Progenitor cell of endocrine pancreas (in vitro differentiated cells): ENCODE data around the gene FOXC2. TPM values are rescaled to one million over a fixed set of nuclear protein-coding genes. Genes with fewer than 3 reads are reported as not detected.

Source experiments
- DNase-seq: peaks from one replicate; pipeline ENCODE4 v3.0.0; 2021; ENCODE audit warnings: low spot score; ENCODE audit not compliant: unreplicated experiment
- H3K27ac Mint-ChIP-seq: 2 replicates; pipeline ENCODE4 v1.8.0; 2021; ENCODE audit warnings: mild to moderate bottlenecking, moderate library complexity, mixed read lengths
- H3K27me3 Mint-ChIP-seq: 2 replicates; pipeline ENCODE4 v1.8.0; 2021; ENCODE audit warnings: mixed read lengths
- H3K36me3 Mint-ChIP-seq: 2 replicates; pipeline ENCODE4 v1.8.0; 2022; ENCODE audit warnings: mixed read lengths; ENCODE audit not compliant: insufficient read depth
- H3K4me1 Mint-ChIP-seq: 2 replicates; pipeline ENCODE4 v1.8.0; 2021; ENCODE audit warnings: low read depth, mixed read lengths
- H3K4me3 Mint-ChIP-seq: 2 replicates; pipeline ENCODE4 v1.8.0; 2021; ENCODE audit warnings: low read depth, mild to moderate bottlenecking, moderate library complexity, mixed read lengths
- H3K9me3 Mint-ChIP-seq: 2 replicates; pipeline ENCODE4 v1.8.0; 2021; ENCODE audit warnings: low read depth, mixed read lengths
- CTCF ChIP-seq: fragments of 200-600 bp; sonication (generic); IDR thresholded peaks from one replicate; pipeline ENCODE4 v1.5.0; 2021; ENCODE audit warnings: antibody characterized with exemption, mild to moderate bottlenecking; ENCODE audit not compliant: unreplicated experiment
- total RNA-seq: library from RNA; stranded (reverse); gene quantifications from 2 replicates; pipeline ENCODE4 v1.2.1, GENCODE V29; 2021

FOXC2 gene
- total RNA-seq, 1 donor from 2014 or later = not detected

GRCh38 chr16:86569701-86570447 is 3.2 kb downstream of the FOXC2 start:
- Mint-ChIP-seq H3K4me1 (no peaks in the 10 kb centered on the region), H3K4me3 (no peak overlapping the region), H3K36me3 (no peaks in the 10 kb centered on the region), H3K27me3 (peaks cover 83% of the 10 kb centered on the region), H3K27ac (no peak overlapping the region), H3K9me3 (no peaks in the 10 kb centered on the region)
- TF ChIP-seq CTCF = no peak
- no peak for DNase-seq

GRCh38 chr16:86570558-86571529 is 4.2 kb downstream of the FOXC2 start:
- H3K27me3 Mint-ChIP-seq = peaks cover 83% of the 10 kb centered on the region
- no peak for TF ChIP-seq CTCF
- no peak overlapping the region for H3K27ac Mint-ChIP-seq
- H3K36me3 Mint-ChIP-seq = no peaks in the 10 kb centered on the region
- H3K9me3 Mint-ChIP-seq = no peaks in the 10 kb centered on the region
- no peaks in the 10 kb centered on the region for H3K4me1 Mint-ChIP-seq
- H3K4me3 Mint-ChIP-seq = no peak overlapping the region
- DNase-seq = no peak

GRCh38 chr16:86571530-86571915 is 4.9 kb downstream of the FOXC2 start:
- peaks cover 84% of the 10 kb centered on the region for H3K27me3 Mint-ChIP-seq
- H3K36me3 Mint-ChIP-seq = no peaks in the 10 kb centered on the region
- H3K27ac Mint-ChIP-seq = no peak overlapping the region
- peaks cover 4% of the 10 kb centered on the region for H3K4me1 Mint-ChIP-seq
- no peak for DNase-seq
- no peak for TF ChIP-seq CTCF
- H3K4me3 Mint-ChIP-seq = no peak overlapping the region
- no peaks in the 10 kb centered on the region for H3K9me3 Mint-ChIP-seq

- H3K4me1 Mint-ChIP-seq = peaks cover 6% of the 10 kb centered on the region
- peaks cover 89% of the 10 kb centered on the region for H3K27me3 Mint-ChIP-seq
These were observed 5.5 kb downstream of the FOXC2 start for GRCh38 chr16:86572041-86572521.

More at GRCh38 chr16:86572041-86572521, 5.5 kb downstream of the FOXC2 start:
- DNase-seq = no peak
- TF ChIP-seq CTCF = no peak
- H3K9me3 Mint-ChIP-seq = no peaks in the 10 kb centered on the region
- no peak overlapping the region for H3K27ac Mint-ChIP-seq
- no peaks in the 10 kb centered on the region for H3K36me3 Mint-ChIP-seq
- no peak overlapping the region for H3K4me3 Mint-ChIP-seq
